ENCODE measurements around the gene MAP4K2. TPM values are rescaled to one million over a fixed set of nuclear protein-coding genes. Genes with fewer than 3 reads are reported as not detected.

MAP4K2 gene
- total RNA-seq, 1 donor = 10.8 TPM

DNA sequence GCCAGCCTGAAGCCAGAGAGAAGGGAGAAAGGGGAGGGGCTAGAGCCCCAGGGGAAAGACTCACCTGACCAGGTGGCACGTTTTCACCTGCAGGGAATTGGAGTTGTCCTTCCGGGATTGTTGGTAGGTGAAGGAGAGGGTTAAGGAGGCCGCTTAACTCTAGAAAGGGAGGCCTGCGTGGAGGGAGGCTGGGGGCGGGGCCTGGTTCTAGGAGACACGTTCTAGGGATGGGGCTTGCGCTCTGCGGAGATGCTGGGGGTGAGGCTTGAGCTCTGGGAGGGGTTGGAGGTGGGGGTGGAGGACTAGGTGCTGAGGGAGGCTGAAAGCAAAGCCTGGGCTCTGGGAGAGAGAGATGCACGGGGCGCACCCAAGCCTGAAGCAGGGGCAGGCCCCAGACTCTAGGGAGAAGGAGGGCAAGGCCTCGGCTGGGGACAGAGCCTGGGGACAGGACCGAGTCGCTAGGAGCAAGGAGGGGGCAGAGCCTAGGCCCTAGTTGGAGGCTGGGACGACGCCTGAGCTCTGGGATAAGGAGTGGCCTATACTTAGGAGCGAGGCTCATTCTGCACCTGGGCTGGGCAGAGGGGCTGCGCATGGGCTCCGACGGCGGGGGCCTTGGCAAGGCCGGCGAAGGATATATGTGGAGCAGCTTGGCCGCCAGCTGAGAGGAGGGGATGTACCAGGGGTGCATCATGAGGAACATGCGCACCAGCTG, 61.5 kb downstream of the MAP4K2 start:
- H3K4me3 ChIP-seq (ENCODE audit: low read depth, low read length) = peak overlapping the region; percentile 67
- TF ChIP-seq, protein P1, sequence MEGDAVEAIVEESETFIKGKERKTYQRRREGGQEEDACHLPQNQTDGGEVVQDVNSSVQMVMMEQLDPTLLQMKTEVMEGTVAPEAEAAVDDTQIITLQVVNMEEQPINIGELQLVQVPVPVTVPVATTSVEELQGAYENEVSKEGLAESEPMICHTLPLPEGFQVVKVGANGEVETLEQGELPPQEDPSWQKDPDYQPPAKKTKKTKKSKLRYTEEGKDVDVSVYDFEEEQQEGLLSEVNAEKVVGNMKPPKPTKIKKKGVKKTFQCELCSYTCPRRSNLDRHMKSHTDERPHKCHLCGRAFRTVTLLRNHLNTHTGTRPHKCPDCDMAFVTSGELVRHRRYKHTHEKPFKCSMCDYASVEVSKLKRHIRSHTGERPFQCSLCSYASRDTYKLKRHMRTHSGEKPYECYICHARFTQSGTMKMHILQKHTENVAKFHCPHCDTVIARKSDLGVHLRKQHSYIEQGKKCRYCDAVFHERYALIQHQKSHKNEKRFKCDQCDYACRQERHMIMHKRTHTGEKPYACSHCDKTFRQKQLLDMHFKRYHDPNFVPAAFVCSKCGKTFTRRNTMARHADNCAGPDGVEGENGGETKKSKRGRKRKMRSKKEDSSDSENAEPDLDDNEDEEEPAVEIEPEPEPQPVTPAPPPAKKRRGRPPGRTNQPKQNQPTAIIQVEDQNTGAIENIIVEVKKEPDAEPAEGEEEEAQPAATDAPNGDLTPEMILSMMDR (IDR thresholded peaks at IDR 0.05; ENCODE audit: insufficient read depth, low read depth, low read length) = no peak
- DNase-seq (ENCODE audit: low read depth) = no peak

DNA sequence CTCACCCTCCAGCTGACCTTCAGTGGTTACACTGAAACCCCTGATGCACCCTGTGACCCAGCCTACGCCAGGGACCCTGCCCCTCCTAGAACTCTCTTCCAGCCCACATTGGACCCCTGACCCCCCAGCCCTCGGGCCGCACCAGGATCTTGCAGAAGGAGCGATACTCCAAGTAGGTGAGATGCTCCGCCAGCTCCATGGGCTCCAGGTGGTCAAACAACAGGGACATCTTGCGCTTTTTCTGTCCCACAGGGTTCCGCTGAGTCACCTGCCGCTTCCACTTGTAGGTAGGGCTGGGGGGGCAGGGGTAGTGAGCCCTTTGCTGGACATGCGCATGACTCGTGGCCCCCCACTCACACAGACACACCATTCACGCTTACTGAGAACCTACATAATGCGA, 63.1 kb downstream of the MAP4K2 start:
- TF ChIP-seq, protein P1 (IDR thresholded peaks at IDR 0.05; ENCODE audit: insufficient read depth, low read depth, low read length) = no peak
- no peak for DNase-seq (ENCODE audit: low read depth)
- H3K4me3 ChIP-seq (ENCODE audit: low read depth, low read length) = no peak overlapping the region

DNA sequence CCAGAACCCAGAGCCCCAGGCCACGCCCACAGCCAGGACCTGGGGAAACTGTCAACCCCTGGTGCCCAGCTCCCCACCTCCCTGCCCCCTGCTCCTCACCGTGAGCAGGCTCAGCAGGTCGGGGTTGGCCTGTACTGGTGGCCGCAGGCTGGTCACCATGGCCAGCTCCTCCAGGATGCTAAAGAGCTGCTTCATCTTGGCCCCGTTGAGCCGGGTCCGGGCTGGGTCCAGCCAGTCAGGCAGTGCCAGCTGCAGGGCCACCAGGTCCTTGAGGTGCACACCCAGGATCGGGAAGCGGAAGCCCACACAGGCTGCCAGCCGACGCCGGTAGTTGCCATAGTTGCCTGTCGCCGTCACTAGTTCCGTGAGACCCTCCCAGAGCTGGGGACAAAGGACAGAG, 66.4 kb downstream of the MAP4K2 start:
- DNase-seq (ENCODE audit: low read depth) = no peak

DNA sequence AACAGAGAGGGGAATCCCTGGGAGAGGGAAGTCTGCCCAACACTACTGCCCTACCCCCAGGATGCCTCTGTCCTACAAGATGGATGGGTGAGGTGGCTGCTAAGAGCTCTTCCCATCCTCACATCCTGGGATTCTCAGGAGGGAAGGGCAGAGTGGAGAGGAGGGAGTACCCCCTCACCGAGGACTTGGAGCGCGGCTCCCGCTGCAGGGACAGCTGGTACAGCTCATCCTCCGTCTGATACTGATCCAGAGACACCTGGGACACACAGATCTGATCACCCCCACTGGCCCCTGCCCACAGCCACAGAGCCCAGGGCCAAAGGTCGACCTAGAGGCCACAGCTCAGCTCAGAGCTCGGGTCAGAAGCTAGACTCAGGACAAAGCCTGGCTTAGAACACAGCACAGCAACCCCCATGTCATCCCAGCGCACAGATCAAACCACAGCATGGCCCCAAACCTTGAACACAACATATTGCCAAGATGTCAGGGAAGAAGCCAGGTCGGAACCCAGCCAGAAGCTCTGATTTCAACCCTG, 67.2 kb downstream of the MAP4K2 start:
- H3K4me3 ChIP-seq (ENCODE audit: low read depth, low read length) = no peak overlapping the region
- TF ChIP-seq, protein P1 (IDR thresholded peaks at IDR 0.05; ENCODE audit: insufficient read depth, low read depth, low read length) = no peak
- no peak for DNase-seq (ENCODE audit: low read depth)

More for the DNA sequence above, 66.4 kb downstream of the MAP4K2 start:
- no peak overlapping the region for H3K4me3 ChIP-seq (ENCODE audit: low read depth, low read length)
- TF ChIP-seq, protein P1 (IDR thresholded peaks at IDR 0.05; ENCODE audit: insufficient read depth, low read depth, low read length) = no peak

Other genes with a start within 250 kb of the MAP4K2 start
- under 0.01 TPM in 1 of 2 replicates, not detected in the other for gene SLC22A11, start 247.3 kb downstream of the MAP4K2 start, total RNA-seq
- not detected in 2 replicates for gene SLC22A12, start 212.0 kb downstream of the MAP4K2 start, total RNA-seq
- gene NRXN2, start 80.0 kb downstream of the MAP4K2 start, total RNA-seq = 2.6 and 5.2 TPM in 2 replicates
- gene RASGRP2, start 59.1 kb downstream of the MAP4K2 start, total RNA-seq = 10.3 and 12.5 TPM in 2 replicates
- gene PYGM, start 43.2 kb downstream of the MAP4K2 start, total RNA-seq = 0.64 and 1.7 TPM in 2 replicates
- 95.3 and 95.9 TPM in 2 replicates for gene SF1, start 24.7 kb downstream of the MAP4K2 start, total RNA-seq
- 13.5 and 17.7 TPM in 2 replicates for gene MEN1, start 7.3 kb upstream of the MAP4K2 start, total RNA-seq
- gene CDC42BPG, start 41.4 kb upstream of the MAP4K2 start, total RNA-seq = under 0.01 TPM in 2 replicates
- 80.2 and 93.7 TPM in 2 replicates for gene EHD1, start 75.4 kb upstream of the MAP4K2 start, total RNA-seq
- 12.1 and 13.2 TPM in 2 replicates for gene ATG2A, start 114.0 kb upstream of the MAP4K2 start, total RNA-seq
- 11.6 and 14.2 TPM in 2 replicates for gene PPP2R5B, start 121.5 kb upstream of the MAP4K2 start, total RNA-seq
- gene GPHA2, start 132.7 kb upstream of the MAP4K2 start, total RNA-seq = not detected in 2 replicates
- gene MAJIN, start 168.9 kb upstream of the MAP4K2 start, total RNA-seq = not detected in 2 replicates
- 0.86 and 1.3 TPM in 2 replicates for gene BATF2, start 193.8 kb upstream of the MAP4K2 start, total RNA-seq
- 44.5 and 73.4 TPM in 2 replicates for gene ARL2, start 210.9 kb upstream of the MAP4K2 start, total RNA-seq
- gene SNX15, start 224.2 kb upstream of the MAP4K2 start, total RNA-seq = 12.5 and 14.5 TPM in 2 replicates
- gene SAC3D1, start 238.0 kb upstream of the MAP4K2 start, total RNA-seq = 10.4 and 13.5 TPM in 2 replicates